GM18507 (cell line): ENCODE results near the gene KMT2B.

Source experiments
- DNase-seq: peaks from one replicate; pipeline ENCODE4 v3.0.0; 2011; ENCODE audit warnings: low read depth; ENCODE audit not compliant: insufficient read length; ENCODE audit errors: extremely low spot score
- FAIRE-seq: peaks from 2 replicates; lab custom pipeline; 2011; peaks lifted over from hg19 to GRCh38; lab: Jason Lieb, UNC

The KMT2B gene

DNA sequence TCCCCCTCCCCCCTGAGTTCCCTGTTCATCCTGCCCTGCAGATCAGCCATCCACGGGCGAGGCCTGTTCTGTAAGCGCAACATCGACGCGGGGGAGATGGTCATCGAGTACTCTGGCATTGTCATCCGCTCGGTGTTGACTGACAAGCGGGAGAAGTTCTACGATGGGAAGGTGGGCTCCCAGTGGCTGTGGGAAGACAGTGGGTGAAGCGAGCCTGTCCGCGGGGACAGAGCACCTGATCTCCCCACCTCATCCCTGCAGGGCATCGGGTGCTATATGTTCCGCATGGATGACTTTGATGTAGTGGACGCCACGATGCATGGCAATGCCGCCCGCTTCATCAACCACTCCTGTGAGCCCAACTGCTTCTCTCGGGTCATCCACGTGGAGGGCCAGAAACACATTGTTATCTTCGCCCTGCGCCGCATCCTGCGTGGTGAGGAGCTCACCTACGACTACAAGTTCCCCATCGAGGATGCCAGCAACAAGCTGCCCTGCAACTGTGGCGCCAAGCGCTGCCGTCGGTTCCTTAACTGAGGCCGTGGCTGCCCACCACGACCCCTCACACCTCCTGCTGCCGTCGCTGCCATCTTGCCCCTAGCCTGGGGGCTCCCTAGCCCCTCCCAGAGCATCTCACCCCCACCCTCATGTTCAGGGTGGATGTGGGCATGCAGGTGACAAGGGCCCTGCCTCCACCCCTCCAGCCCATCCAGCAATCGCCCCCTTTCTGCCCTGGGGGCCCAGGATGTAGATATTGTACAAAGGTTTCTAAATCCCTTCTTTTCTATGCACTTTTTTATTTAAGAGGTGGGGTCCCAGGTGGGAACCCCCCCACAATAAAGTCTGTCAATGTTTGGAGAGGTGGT is 20.5 kb downstream of the KMT2B start:
- DNase-seq (no peak), FAIRE-seq (no peak)

DNA sequence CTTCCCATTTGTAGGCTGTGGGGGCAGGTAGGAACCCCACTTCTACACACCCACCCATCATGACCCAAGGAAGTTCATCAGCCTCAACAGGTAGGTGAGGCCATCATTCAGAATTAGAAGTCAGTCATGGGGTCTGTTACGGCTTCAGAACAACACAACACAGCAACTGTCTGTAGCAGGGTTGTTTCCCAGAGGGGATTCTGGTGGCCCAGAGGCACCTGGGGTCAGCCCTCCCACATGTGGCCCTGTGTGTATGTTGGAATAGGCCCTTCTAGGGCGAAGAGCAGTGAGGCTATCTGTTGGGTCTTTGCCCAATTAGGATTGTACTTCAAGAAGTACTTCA is 21.1 kb downstream of the KMT2B start:
- FAIRE-seq (no peak), DNase-seq (no peak)

DNA sequence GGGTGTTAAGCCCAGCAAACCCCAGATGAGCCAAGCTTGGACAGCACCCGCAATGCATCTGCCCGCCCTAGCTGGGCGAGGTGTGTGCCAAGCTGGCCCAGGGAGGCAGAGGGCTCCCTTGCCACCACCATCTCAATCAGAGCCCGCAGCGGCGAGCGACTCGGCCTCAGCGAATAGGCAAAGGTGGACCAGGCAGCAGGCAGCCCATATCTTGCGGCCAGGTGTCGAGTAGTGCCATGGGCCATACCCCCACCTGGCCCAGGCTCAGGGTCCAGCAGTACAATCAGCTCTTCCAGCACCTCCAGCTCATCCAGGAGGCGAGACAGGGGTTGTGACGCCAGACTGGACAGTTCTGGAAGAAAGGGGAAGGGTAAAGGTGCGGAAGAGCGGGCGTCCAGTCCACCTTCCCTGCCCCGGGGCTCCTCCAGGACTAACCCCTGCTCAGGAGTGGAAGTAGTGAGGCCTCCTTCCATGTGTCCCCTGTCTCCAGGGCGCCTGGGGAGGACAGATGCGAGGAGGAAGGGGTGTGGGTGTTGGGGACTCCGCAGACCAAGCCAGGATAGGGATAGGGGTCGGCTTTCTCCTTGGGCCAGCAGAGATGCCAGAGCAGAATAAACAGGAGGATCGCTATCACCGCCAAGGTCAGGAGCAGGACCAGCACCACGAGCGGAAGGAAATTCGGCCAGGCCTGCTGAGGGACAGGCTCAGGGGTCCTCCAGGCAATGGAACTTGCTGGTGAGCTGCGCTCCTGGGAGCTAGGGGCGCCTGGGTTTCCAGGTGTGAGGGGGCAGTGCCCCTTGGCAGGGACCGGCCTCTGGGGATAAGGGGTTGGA is 21.7 kb downstream of the KMT2B start:
- DNase-seq (no peak), FAIRE-seq (no peak)

DNA sequence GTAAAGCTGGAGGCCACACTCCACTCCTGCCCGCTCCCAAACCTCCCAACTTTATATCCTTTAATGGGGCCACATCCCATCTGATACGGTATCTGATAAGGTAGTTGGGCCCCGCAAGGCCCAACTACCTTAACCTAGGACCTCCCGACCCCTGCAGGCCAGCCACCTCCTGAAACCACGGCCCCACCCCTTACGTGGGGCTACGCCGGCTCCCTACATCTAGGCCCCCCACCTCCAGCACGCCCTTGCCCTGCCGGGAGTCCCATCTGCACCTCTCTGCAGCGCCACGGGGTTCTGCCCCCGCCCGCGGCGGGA is 22.3 kb downstream of the KMT2B start:
- DNase-seq (no peak), FAIRE-seq (no peak)

DNA sequence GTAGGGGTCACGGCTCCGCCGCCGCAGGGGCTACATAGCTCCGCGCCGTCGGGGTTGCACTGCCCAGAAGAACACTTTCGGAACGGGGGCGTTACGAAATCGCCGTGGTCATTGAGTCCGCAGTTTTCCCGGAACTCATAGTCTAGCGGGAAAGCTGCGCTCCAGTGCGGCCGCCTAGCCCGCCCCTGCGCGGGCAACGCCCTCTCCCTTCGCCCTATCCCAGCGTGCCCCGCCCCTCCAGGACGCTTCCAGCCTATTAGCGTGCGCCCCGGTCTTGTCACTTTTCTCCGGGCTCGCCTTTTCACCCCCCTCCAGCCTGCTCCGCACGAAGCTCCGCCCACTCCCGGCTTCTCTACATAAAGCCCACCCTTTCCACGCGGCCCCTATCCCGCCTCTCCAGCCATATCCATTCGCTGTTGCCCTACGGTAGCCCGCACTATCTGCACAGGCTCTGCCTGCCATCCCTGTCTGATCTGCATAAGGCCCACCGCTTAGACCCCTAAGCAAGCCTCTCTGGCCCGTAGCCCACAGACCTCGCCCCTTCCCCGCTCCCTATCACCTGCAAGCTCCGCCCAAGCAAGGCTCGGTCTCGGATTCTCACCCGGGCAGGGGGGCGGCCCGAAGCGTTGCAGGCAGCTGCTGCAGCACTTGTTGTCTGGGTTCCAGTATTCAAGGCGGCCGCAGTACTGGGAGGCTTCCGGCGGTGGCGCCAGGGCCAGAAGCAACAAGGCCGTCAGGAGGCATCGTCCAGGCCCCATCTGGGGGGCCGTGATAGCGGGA is 22.8 kb downstream of the KMT2B start:
- DNase-seq, result peak; percentile 90
- peak; percentile 93 for FAIRE-seq

DNA sequence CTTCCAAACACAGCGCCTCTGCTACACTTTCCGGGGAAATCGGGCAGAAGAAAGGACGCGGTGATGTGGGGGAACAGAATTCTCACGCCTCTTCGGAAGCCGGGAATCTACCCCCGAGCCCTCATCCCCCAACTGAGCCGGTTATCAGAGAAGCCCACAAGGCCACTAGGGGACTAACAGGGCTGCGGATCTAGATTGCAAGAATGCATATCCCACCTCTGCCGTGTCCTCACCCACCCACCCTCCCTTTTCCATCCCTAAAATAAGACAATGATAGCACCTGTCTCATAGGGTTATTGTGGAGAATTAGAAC is 23.4 kb downstream of the KMT2B start:
- no peak for FAIRE-seq
- no peak for DNase-seq

DNA sequence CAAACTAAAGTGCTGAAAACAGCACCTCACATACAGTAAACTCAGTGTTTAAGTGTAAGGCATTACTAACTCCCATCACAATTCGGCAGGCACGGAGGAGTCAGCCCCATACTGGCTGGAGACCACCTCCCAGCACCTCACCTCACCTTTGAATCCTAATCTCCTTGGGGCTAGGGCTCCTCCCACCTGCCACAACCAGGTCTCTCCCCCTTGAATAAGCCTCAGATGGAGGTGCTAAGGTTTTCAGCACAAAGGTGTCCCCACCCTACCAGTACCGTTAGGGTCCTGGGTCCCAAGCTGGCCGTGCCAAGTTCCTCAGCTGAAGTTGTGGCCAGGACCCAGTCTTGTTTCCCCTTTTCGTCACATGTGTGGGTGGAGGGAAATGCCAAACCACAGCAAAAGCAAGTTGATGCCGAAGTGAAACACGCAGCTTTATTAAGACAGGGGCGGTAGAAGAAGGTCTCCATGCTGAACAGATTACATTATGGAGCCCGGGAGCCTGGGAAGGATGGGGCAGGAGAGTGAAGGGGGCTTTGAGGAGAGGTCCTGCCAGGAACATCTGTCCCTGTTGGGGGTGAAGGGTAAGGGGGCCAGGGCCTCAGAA is 24.4 kb downstream of the KMT2B start, which contains the start of gene IGFLR1:
TSS of gene IGFLR1 (minus strand) at position 332 of the 604 bp plus-strand sequence. CDS start 1,272 bp downstream, outside the sequence.
- FAIRE-seq, result peak; percentile 95
- DNase-seq, result peak; percentile 32

DNA sequence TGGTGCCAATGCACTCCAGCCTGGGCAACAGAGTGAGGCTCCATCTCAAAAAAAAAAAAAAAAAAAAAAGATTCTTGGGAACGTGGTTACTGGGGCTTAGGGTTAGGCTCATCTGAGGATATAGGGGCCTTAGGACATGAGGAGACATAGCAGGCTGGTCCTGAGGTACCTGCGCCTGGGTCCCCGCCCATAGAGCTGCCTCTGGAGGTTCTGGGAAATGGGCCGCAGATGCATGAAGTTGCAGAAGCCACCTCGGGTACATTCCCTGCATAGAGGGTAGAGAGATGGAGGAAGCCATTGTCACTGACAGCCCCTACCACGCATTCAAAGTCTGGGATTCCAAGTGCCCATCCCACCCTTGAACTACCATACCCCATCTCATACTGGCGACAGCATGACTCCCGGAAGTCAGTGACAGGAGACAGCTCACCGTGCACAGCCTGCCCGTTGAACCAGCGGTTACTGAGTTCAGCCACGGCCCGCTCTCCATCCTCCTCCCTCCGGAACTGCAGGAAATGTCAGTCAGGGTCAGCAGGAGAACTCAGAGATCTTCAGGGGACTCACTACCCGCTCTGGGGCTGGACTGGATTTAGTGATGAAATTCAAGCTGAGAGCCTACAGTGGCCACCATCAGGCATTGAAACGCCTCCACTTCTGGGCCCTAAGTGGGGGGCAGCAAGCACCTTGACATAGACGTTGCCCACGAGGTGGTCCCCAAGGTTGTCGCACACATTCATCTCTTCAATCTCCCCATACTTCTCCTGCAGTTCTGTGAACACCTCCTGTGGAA is 26.0 kb downstream of the KMT2B start:
- FAIRE-seq, result no peak
- DNase-seq, result no peak

DNA sequence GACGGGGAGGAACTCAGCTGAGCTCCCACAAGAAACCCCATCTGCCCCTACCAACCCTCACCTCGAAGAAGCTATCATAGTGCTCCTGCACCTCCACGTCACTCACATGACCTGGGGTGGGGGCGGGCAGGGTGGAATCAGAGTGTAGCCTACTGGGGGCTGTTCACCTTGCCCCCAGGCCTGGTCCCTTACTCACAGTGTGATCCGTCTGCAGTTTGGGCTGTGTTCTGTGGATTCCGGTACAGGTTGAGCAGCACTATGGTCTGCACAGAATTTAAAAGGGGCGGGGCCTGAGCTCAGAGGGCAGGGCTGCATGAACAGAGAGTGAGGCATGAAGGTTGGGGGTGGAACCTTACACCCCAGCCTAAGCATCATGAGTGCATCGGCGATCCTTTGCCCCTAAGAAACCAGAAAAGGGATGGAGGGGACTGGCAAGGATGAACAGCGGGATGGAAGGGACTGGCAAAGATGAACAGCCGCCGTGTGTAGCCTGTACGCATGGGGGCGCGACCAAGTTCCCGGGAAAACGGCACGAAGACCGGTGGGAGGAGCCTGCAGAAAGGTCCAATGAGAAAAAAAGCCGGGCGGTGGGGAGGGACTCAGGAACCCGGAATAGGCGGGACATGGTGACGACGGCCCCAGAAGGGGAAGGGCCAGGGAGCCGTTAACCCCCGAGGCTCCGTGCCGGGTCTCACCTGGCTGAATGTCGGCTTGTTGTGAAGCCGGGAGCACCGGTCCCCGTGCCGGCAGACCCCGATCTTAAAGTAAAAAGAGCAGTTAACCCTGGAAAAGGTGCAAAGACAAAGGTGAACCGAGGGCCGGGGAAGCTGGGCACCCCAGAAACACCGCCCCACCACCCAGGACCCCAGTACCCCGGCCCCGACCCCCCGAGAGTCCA is 26.9 kb downstream of the KMT2B start:
- peak; percentile 92 for FAIRE-seq
- no peak for DNase-seq

DNA sequence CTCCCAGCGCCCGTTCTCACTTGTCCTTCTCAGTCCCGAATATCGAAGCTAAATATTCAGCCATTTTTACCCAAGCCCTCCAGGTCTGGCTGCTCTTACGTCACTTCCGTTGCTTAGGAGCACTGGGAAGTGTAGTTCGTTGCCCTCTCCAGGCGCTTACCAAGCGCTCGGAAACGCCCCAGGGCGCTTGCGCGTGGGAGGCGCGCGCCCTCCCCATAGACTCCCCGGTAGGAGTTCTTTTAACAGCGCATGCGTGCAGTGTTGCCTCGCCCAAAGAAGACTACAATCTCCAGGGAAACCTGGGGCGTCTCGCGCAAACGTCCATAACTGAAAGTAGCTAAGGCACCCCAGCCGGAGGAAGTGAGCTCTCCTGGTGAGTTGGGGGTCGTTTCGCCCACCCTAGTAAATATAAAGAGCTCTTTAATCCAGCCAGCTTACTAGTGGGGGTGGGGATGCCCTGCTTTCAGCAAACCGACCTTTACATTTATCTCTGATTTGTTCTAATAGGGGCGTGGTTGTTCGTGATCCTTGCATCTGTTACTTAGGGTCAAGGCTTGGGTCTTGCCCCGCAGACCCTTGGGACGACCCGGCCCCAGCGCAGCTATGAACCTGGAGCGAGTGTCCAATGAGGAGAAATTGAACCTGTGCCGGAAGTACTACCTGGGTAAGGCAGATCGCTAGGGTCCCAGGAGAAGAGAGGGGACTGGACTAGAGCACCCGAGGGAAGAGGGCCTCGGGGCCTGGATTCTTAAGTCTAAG is 27.7 kb downstream of the KMT2B start, which contains the start of the genes PSENEN and U2AF1L4:
TSS of gene PSENEN (plus strand) at position 324 of the 759 bp plus-strand sequence. CDS start at position 604, 280 bp downstream.
TSS of gene U2AF1L4 (minus strand) at position 91 of the 759 bp plus-strand sequence. CDS start at position 64, 27 bp downstream.
- FAIRE-seq (peak; percentile 99), DNase-seq (peak; percentile 84)

DNA sequence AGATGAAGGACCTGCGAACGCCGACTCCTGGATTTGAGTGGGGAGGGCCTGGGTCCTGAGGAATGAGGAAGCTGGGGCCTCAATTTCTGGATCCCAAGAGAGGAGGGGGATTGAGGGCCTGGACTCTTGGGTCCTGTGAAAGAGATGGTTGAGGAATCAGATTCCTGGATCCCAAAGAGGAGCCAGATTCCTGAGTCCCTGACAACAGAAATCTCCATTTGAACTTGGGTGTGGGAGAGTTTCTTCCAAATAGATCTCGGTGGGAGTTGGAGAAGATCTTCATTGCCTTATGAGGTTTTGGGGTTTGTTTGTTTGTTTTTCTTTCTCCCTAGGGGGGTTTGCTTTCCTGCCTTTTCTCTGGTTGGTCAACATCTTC is 28.3 kb downstream of the KMT2B start:
- DNase-seq, result no peak

DNA sequence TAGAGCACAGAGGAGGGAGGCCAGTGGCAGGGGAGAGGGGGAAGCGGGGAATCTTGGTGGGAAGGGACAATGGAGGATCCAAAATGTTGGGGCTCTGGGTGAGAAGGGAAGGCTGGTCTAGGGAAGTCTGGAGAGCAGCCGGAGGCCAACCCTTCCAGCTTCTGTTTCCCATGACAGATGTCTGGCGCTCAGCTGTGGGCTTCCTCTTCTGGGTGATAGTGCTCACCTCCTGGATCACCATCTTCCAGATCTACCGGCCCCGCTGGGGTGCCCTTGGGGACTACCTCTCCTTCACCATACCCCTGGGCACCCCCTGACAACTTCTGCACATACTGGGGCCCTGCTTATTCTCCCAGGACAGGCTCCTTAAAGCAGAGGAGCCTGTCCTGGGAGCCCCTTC is 28.7 kb downstream of the KMT2B start:
- FAIRE-seq, result no peak
- no peak for DNase-seq

More for the DNA sequence above, 28.3 kb downstream of the KMT2B start:
- no peak for FAIRE-seq

DNA sequence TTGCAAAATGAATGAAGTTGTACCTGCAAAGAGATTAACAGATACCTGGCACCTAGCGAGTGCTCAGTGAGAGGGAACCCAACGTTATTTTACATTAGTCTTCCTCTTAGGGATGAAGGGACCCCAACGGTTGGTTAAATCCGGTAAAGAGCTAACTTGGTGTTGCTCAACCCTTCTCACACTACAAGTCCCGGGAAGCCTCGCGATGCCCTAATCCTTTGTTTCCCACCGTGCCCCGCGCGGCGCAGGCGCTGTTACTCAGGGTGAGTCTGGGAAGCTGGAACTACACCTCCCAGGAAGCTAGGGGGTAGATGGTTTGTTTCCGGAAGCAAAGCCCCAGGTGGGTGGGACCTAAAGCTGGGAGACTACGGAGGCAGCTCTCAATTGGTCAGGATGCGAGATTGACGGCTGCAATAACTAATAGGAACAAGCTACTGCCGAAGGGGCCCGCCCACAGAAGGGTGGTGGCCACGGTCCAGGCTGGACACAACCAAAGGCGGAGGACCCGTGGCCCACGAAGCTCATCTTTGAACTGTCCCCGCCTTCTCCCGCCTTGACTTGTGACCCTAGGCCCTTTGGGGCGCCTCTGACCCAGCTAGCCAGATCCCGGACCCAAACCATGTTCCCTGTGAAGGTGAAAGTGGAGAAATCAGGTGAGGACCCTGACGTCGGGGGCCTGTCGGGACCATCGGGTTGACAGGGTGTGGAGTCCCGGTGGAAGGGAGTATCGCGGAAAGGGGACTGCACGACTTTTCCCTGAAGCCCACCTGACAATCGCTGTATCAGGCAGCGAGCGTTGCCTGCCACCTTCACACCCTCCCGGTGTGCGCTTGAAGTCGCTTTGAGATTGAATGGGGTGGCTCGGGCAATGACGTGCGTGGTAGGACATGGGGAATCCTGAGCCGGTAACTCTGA is 30.6 kb downstream of the KMT2B start, which contains the start of gene LIN37:
TSS of gene LIN37 (plus strand) at position 471 of the 915 bp plus-strand sequence. CDS start at position 620, 149 bp downstream.
- peak; percentile 83 for DNase-seq
- FAIRE-seq, result peak; percentile 99

DNA sequence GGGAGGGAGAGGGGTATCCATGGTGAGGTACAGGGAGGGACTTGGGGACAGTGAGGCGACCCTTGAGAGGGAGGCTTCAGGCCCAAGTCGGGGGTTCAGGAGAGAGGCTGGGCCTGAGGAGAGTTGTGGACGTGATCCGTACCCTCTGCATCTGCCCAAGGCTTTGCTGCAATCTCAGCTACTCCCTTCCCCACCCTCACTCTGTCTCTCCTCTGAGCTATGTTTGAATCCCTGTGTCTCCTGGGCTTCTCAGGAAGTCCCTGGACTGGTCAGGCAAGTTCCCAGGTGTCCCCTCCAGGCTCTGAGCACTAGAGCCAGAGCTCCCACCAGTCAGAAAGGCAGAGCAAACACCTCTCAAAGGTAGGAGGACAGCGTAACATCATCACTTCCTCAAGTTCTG is 32.4 kb downstream of the KMT2B start:
- no peak for DNase-seq

DNA sequence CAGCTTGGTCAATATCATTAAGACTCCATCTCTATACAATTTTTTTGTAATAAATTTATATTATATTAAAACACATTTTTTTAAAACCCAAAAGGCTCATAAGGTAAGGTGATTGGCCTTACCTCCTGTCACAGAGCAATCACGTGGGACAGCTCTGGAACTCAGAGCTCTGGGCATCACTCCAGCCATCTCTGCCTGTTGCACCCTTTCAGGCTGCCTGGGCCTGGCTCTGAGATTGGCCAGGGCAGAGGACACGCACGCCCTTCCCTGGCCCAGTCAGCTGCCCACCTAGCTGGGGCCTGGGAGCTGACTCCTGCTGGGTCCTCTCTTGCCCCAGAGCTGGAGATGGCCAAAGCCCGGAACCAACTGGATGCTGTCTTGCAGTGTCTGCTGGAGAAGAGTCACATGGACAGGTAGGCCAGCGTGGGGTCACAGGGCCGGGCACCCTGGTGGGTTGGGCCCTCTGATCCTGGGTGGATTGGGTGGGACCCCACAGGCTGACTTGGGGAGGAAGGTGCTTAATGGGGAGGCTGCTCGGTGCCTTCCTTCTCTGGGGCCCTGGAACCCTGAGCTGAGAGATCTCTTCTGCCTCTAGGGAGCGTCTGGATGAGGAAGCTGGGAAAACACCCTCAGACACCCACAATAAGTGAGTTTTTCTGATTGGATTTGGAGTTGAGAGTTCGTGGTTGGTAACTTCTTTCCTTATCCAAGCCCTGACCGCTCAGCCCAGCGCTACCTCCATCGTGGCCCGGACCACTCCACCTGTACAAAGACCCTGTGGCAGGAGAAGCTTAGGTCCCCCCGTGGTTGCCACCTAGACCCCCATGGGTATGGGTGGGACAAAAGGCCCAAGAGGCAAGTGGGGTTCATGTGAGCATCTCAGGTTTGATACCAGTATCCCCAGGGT is 34.3 kb downstream of the KMT2B start:
- no peak for FAIRE-seq
- no peak for DNase-seq

More for the DNA sequence above, 32.4 kb downstream of the KMT2B start:
- FAIRE-seq, result no peak
